ENCODE data around the gene ACAP2. TPM values are rescaled to one million over a fixed set of nuclear protein-coding genes. Genes with fewer than 3 reads are reported as not detected.
"Not testable (repeated sequence)": the region's sequence is repeated elsewhere in the genome, so short reads cannot be mapped to it uniquely, and the experiment has no call there.

The ACAP2 gene
- 10 to 100 TPM; 41.1 to 42.9 TPM for total RNA-seq

GRCh38 chr3:195442573-195443390 is at the start of gene ACAP2:
Gene ACAP2, minus strand, starts transcription at chr3:195443020. Its CDS starts 173 bp downstream, at chr3:195442847.
- Mint-ChIP-seq H3K27me3 (no peaks in the 10 kb centered on the region), H3K9me3 (no peaks in the 10 kb centered on the region), H3K27ac (peak within 1 kb of the TSS; percentile 91), H3K36me3 (peaks cover 4% of the 10 kb centered on the region), H3K4me3 (peak within 1 kb of the TSS; percentile 89), H3K4me1 (peaks cover 46% of the 10 kb centered on the region)
- DNase-seq: peak; percentile 100

GRCh38 chr3:195475614-195476013 is 32.8 kb upstream of the ACAP2 start:
- Mint-ChIP-seq H3K27me3 (peaks cover 7% of the 10 kb centered on the region), H3K27ac (no peak overlapping the region), H3K36me3 (no peaks in the 10 kb centered on the region), H3K4me1 (no peaks in the 10 kb centered on the region), H3K4me3 (no peak overlapping the region), H3K9me3 (no peaks in the 10 kb centered on the region)
- DNase-seq: no peak

GRCh38 chr3:195475116-195475515 is 32.3 kb upstream of the ACAP2 start:
- H3K9me3 Mint-ChIP-seq, DNase-seq, H3K27ac Mint-ChIP-seq, H3K4me1 Mint-ChIP-seq, H3K27me3 Mint-ChIP-seq, H3K36me3 Mint-ChIP-seq, H3K4me3 Mint-ChIP-seq: not testable (repeated sequence)

- Mint-ChIP-seq H3K4me3 (peak overlapping the region; percentile 3), H3K9me3 (peaks cover 16% of the 10 kb centered on the region), H3K27me3 (no peaks in the 10 kb centered on the region), H3K4me1 (peaks cover 11% of the 10 kb centered on the region), H3K36me3 (peaks cover 9% of the 10 kb centered on the region), H3K27ac (peak overlapping the region; percentile 80)
- no peak for DNase-seq
Observed at GRCh38 chr3:195468841-195469240, 26.0 kb upstream of the ACAP2 start.

- H3K27ac Mint-ChIP-seq: peak overlapping the region; percentile 80
- H3K4me3 Mint-ChIP-seq: peak overlapping the region; percentile 3
- H3K9me3 Mint-ChIP-seq: peaks cover 16% of the 10 kb centered on the region
- peaks cover 11% of the 10 kb centered on the region for H3K4me1 Mint-ChIP-seq
- no peak for DNase-seq
- H3K36me3 Mint-ChIP-seq: peaks cover 9% of the 10 kb centered on the region
- no peaks in the 10 kb centered on the region for H3K27me3 Mint-ChIP-seq
Observed at GRCh38 chr3:195468391-195468776, 25.6 kb upstream of the ACAP2 start.

- peaks cover 16% of the 10 kb centered on the region for H3K9me3 Mint-ChIP-seq
- peak overlapping the region; percentile 80 for H3K27ac Mint-ChIP-seq
- no peak overlapping the region for H3K4me3 Mint-ChIP-seq
- DNase-seq: no peak
- peaks cover 9% of the 10 kb centered on the region for H3K36me3 Mint-ChIP-seq
- H3K4me1 Mint-ChIP-seq: peaks cover 11% of the 10 kb centered on the region
- no peaks in the 10 kb centered on the region for H3K27me3 Mint-ChIP-seq
Observed at GRCh38 chr3:195467641-195468390, 25.0 kb upstream of the ACAP2 start.

- Mint-ChIP-seq H3K27me3 (no peaks in the 10 kb centered on the region), H3K4me3 (no peak overlapping the region), H3K9me3 (peaks cover 16% of the 10 kb centered on the region), H3K4me1 (peaks cover 11% of the 10 kb centered on the region), H3K27ac (no peak overlapping the region), H3K36me3 (peaks cover 9% of the 10 kb centered on the region)
- no peak for DNase-seq
Observed at GRCh38 chr3:195466251-195466650, 23.4 kb upstream of the ACAP2 start.

- H3K36me3 Mint-ChIP-seq, H3K27me3 Mint-ChIP-seq, H3K4me1 Mint-ChIP-seq, H3K4me3 Mint-ChIP-seq, DNase-seq, H3K27ac Mint-ChIP-seq, H3K9me3 Mint-ChIP-seq: not testable (repeated sequence)
Observed at GRCh38 chr3:195462922-195463321, 20.1 kb upstream of the ACAP2 start.

GRCh38 chr3:195462308-195462610 is 19.4 kb upstream of the ACAP2 start:
- Mint-ChIP-seq H3K4me3 (no peak overlapping the region), H3K9me3 (no peaks in the 10 kb centered on the region), H3K27ac (no peak overlapping the region), H3K4me1 (peaks cover 7% of the 10 kb centered on the region), H3K36me3 (no peaks in the 10 kb centered on the region), H3K27me3 (no peaks in the 10 kb centered on the region)
- no peak for DNase-seq

- Mint-ChIP-seq H3K36me3 (no peaks in the 10 kb centered on the region), H3K27me3 (no peaks in the 10 kb centered on the region), H3K4me1 (peaks cover 7% of the 10 kb centered on the region), H3K27ac (no peak overlapping the region), H3K4me3 (no peak overlapping the region), H3K9me3 (no peaks in the 10 kb centered on the region)
- DNase-seq: no peak
Observed at GRCh38 chr3:195461594-195462307, 18.9 kb upstream of the ACAP2 start.

GRCh38 chr3:195460091-195460713 is 17.4 kb upstream of the ACAP2 start:
- Mint-ChIP-seq H3K27me3 (no peaks in the 10 kb centered on the region), H3K9me3 (no peaks in the 10 kb centered on the region), H3K4me1 (peaks cover 8% of the 10 kb centered on the region), H3K4me3 (no peak overlapping the region), H3K27ac (no peak overlapping the region), H3K36me3 (no peaks in the 10 kb centered on the region)
- DNase-seq: no peak

- Mint-ChIP-seq H3K4me3 (peak overlapping the region; percentile 14), H3K27ac (peak overlapping the region; percentile 79), H3K9me3 (peaks cover 2% of the 10 kb centered on the region), H3K4me1 (peaks cover 8% of the 10 kb centered on the region), H3K27me3 (no peaks in the 10 kb centered on the region), H3K36me3 (no peaks in the 10 kb centered on the region)
- no peak for DNase-seq
Observed at GRCh38 chr3:195458316-195458717, 15.5 kb upstream of the ACAP2 start.

- Mint-ChIP-seq H3K4me1 (peaks cover 8% of the 10 kb centered on the region), H3K36me3 (no peaks in the 10 kb centered on the region), H3K27ac (no peak overlapping the region), H3K4me3 (no peak overlapping the region), H3K27me3 (no peaks in the 10 kb centered on the region), H3K9me3 (peaks cover 2% of the 10 kb centered on the region)
- DNase-seq: no peak
Observed at GRCh38 chr3:195455789-195456188, 13.0 kb upstream of the ACAP2 start.

GRCh38 chr3:195453236-195453635 is 10.4 kb upstream of the ACAP2 start:
- H3K9me3 Mint-ChIP-seq: peaks cover 2% of the 10 kb centered on the region
- DNase-seq: no peak
- no peaks in the 10 kb centered on the region for H3K36me3 Mint-ChIP-seq
- no peak overlapping the region for H3K4me3 Mint-ChIP-seq
- peaks cover 6% of the 10 kb centered on the region for H3K4me1 Mint-ChIP-seq
- H3K27me3 Mint-ChIP-seq: no peaks in the 10 kb centered on the region
- no peak overlapping the region for H3K27ac Mint-ChIP-seq

Measured in activated naive CD8-positive, alpha-beta T cell treated with anti-CD3 and anti-CD28 coated beads for 36 hours (primary cell).